DND-41 (cell line): ENCODE results near the gene NCAN.
"Not testable (repeated sequence)": the region's sequence is repeated elsewhere in the genome, so short reads cannot be mapped to it uniquely, and the experiment has no call there.

Experiments
- ATAC-seq: fragments of 200-7000 bp; cut with Tn5 transposase; 3 replicates; pipeline ENCODE4 v1.9.1; 2021; ENCODE audit warnings: low read depth; ENCODE audit not compliant: insufficient read depth
- DNase-seq: peaks from one replicate; pipeline ENCODE4 v3.0.0-alpha.2; 2020
- H2AFZ ChIP-seq: 2 replicates; pipeline ENCODE4 v1.6.0; 2012; ENCODE audit warnings: low read depth, low read length
- H3K27ac ChIP-seq: 2 replicates; pipeline ENCODE4 v1.5.1; 2012; ENCODE audit warnings: low read length, inconsistent platforms
- H3K27me3 ChIP-seq: fragments of 200-600 bp; sonication (generic); 2 replicates; pipeline ENCODE4 v1.6.0; 2012; ENCODE audit warnings: low read length, mild to moderate bottlenecking, inconsistent platforms; ENCODE audit not compliant: insufficient read depth, poor library complexity
- H3K36me3 ChIP-seq: 2 replicates; pipeline ENCODE4 v1.5.1; 2012; ENCODE audit warnings: low read length, inconsistent platforms; ENCODE audit not compliant: insufficient read depth
- H3K4me1 ChIP-seq: 2 replicates; pipeline ENCODE4 v1.5.1; 2012; ENCODE audit warnings: mild to moderate bottlenecking, low read length; ENCODE audit not compliant: insufficient read depth
- H3K4me2 ChIP-seq: 2 replicates; pipeline ENCODE4 v1.6.0; 2012; ENCODE audit warnings: mild to moderate bottlenecking, moderate library complexity, low read length, inconsistent platforms; ENCODE audit not compliant: insufficient read depth
- H3K4me3 ChIP-seq, 2 experiments: fragments of 200-600 bp in 1 of 2; shearing (Covaris generic) in 1 of 2; 2 replicates each; pipeline ENCODE4 v1.5.1; 2012 to 2016; ENCODE audit warnings: inconsistent platforms in 2 of 2, low read length in 2 of 2, mild to moderate bottlenecking in 2 of 2, low read depth in 1 of 2, moderate library complexity in 1 of 2
- H3K79me2 ChIP-seq: 2 replicates; pipeline ENCODE4 v1.6.0; 2012; ENCODE audit warnings: low read length, inconsistent platforms; ENCODE audit not compliant: insufficient read depth
- H3K9ac ChIP-seq: 2 replicates; pipeline ENCODE4 v1.6.0; 2012; ENCODE audit warnings: low read depth, mild to moderate bottlenecking, inconsistent platforms, low read length, moderate library complexity
- H3K9me3 ChIP-seq: 2 replicates; pipeline ENCODE4 v1.5.1; 2012; ENCODE audit warnings: low read length, moderate library complexity, mild to moderate bottlenecking, inconsistent platforms; ENCODE audit not compliant: insufficient read depth, severe bottlenecking
- H4K20me1 ChIP-seq: 2 replicates; pipeline ENCODE4 v1.6.0; 2012; ENCODE audit warnings: low read length; ENCODE audit not compliant: insufficient read depth
- CTCF ChIP-seq: IDR thresholded peaks from 2 replicates; pipeline ENCODE4 v1.5.1; 2012; ENCODE audit warnings: borderline replicate concordance, low read length, moderate library complexity, mild to moderate bottlenecking; ENCODE audit not compliant: poor library complexity, severe bottlenecking; ENCODE audit errors: extremely low read depth
- EZH2 ChIP-seq: IDR thresholded peaks from 3 replicates; pipeline ENCODE4 v1.6.1; 2012; ENCODE audit warnings: borderline replicate concordance, low read depth, mild to moderate bottlenecking, moderate library complexity, low read length, inconsistent platforms; ENCODE audit not compliant: severe bottlenecking

The NCAN gene

GRCh38 chr19:19240476-19240875 is 28.7 kb downstream of the NCAN start:
- Histone ChIP-seq H3K36me3 (no peaks in the 10 kb centered on the region), H3K79me2 (no peaks in the 10 kb centered on the region), H3K4me2 (no peak overlapping the region), H3K4me3 (no peak overlapping the region), H4K20me1 (no peaks in the 10 kb centered on the region), H3K27me3 (no peaks in the 10 kb centered on the region), H3K9me3 (peaks cover 3% of the 10 kb centered on the region), H3K4me1 (no peaks in the 10 kb centered on the region), H3K9ac (no peak overlapping the region), H3K27ac (no peak overlapping the region), H2AFZ (no peak overlapping the region)
- ATAC-seq: no peak
- no peak for DNase-seq
- TF ChIP-seq CTCF (no peak), EZH2 (no peak)

- Histone ChIP-seq H3K9me3 (no peaks in the 10 kb centered on the region), H3K4me1 (no peaks in the 10 kb centered on the region), H3K4me2 (no peak overlapping the region), H2AFZ (no peak overlapping the region), H3K36me3 (no peaks in the 10 kb centered on the region), H4K20me1 (no peaks in the 10 kb centered on the region), H3K79me2 (no peaks in the 10 kb centered on the region), H3K9ac (no peak overlapping the region), H3K27ac (no peak overlapping the region), H3K4me3 (no peak overlapping the region), H3K27me3 (peaks cover 5% of the 10 kb centered on the region)
- DNase-seq (no peak), ATAC-seq (no peak)
- no peak for TF ChIP-seq EZH2
- TF ChIP-seq CTCF: no peak
These were observed 38.5 kb downstream of the NCAN start for GRCh38 chr19:19250196-19250801.

GRCh38 chr19:19253409-19253808 is 41.7 kb downstream of the NCAN start:
- not testable (repeated sequence) for H3K27me3 ChIP-seq, ATAC-seq, H3K9ac ChIP-seq, H3K9me3 ChIP-seq, H3K4me1 ChIP-seq, DNase-seq, H3K79me2 ChIP-seq, H3K36me3 ChIP-seq, H4K20me1 ChIP-seq, H3K4me2 ChIP-seq, H3K4me3 ChIP-seq, H3K27ac ChIP-seq, H2AFZ ChIP-seq

GRCh38 chr19:19256072-19256969 is 44.6 kb downstream of the NCAN start:
- no peak for TF ChIP-seq CTCF
- no peak for TF ChIP-seq EZH2
- ATAC-seq (no peak), DNase-seq (no peak)
- no peaks in the 10 kb centered on the region for H3K27me3 ChIP-seq
- no peaks in the 10 kb centered on the region for H3K4me1 ChIP-seq
- no peaks in the 10 kb centered on the region for H3K36me3 ChIP-seq
- H2AFZ ChIP-seq: no peak overlapping the region
- no peaks in the 10 kb centered on the region for H4K20me1 ChIP-seq
- H3K79me2 ChIP-seq: no peaks in the 10 kb centered on the region
- H3K9ac ChIP-seq: no peak overlapping the region
- no peak overlapping the region for H3K4me3 ChIP-seq
- H3K4me2 ChIP-seq: no peak overlapping the region
- no peak overlapping the region for H3K27ac ChIP-seq
- no peaks in the 10 kb centered on the region for H3K9me3 ChIP-seq
